ENCODE data around the gene GNG7.

The GNG7 gene

DNA sequence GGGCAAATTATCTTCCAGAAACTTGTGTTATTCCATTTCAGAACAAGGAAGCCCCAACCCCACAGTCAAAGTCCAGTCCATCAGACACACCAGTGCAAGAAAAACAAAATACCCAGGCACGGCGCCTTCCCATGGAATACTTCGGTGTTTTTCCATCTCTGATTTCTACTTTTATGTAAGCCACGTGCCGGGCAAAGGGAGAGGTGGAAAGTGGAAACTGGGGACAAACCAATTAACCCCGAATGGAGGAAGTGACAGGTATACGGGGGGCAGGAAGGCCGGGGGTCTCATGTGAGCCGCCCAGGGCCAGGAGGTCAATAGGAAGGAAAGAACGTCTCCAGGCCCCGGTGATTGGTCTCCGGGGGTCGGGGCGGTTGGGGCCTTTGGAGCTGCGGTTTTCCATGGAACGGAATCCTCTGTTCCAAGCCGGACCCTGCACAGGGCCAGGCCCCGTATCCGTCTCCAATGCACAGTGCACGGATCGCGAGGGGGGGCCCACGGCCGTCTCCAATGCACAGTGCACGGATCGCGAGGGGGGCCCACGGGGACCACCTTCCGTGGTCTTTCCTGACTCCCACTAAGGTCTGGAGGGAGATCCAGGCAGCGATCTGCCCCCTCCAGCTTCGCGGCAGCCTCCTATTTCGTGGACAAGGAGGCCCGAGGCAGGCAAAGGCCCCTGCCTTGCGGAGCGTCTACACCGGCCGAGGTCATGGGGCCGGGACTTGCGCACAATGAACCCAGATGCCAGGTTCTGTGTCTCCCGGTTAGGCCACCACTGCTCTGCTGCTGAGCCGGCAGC lies 146.9 kb downstream of the GNG7 start:
- Histone ChIP-seq H3K4me3 (ENCODE audit: low read depth, low read length) (no peak overlapping the region), H3K79me2 (ENCODE audit: control insufficient read depth, insufficient read depth, low read length, unreplicated experiment) (no peaks in the 10 kb centered on the region), H3K4me1 (ENCODE audit: control insufficient read depth, insufficient read depth, low read length, unreplicated experiment) (no peaks in the 10 kb centered on the region), H3K27me3 (ENCODE audit: insufficient read depth, low read length) (no peaks in the 10 kb centered on the region), H3K27ac (ENCODE audit: low read depth, low read length) (no peak overlapping the region), H2AFZ (ENCODE audit: low read length, unreplicated experiment) (no peak overlapping the region), H3K36me3 (ENCODE audit: insufficient read depth, low read length) (no peaks in the 10 kb centered on the region)

DNA sequence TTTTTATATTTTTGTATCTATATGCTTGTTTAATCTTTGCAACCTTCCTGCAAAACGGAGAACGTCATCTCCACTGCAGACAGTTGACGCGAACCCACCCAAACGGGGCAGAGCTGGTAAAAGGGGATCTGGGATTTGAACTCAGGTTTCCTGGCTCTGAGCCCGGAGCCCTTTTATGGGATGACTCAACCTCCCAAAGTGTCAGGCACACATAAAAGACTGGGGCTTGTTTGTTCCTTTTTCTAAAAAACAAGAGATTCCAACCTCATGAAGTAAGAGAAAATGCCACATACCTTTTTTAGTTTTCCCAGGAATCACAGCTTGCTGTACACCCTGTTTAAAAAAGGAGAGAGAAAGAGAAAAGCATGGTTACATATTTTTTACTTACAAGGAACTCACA lies 147.6 kb downstream of the GNG7 start:
- Histone ChIP-seq H3K4me3 (ENCODE audit: low read depth, low read length) (no peak overlapping the region), H3K79me2 (ENCODE audit: control insufficient read depth, insufficient read depth, low read length, unreplicated experiment) (no peaks in the 10 kb centered on the region), H3K27ac (ENCODE audit: low read depth, low read length) (no peak overlapping the region), H3K27me3 (ENCODE audit: insufficient read depth, low read length) (no peaks in the 10 kb centered on the region), H3K36me3 (ENCODE audit: insufficient read depth, low read length) (no peaks in the 10 kb centered on the region), H2AFZ (ENCODE audit: low read length, unreplicated experiment) (no peak overlapping the region), H3K4me1 (ENCODE audit: control insufficient read depth, insufficient read depth, low read length, unreplicated experiment) (no peaks in the 10 kb centered on the region)

DNA sequence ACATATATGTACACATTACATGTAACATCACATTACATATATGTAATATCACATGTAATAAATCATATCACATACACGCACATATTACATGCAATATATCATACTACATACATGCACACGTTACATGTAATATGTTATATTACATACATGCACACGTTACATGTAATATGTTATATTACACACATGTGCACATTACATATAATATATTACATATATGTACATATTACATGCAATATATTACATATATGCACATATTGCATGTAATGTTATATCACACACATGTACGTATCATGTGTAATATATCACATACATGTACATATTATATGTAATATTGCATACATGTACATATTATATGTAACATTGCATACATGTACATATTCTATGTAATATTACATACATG lies 149.0 kb downstream of the GNG7 start:
- H3K79me2 ChIP-seq (ENCODE audit: control insufficient read depth, insufficient read depth, low read length, unreplicated experiment), result no peaks in the 10 kb centered on the region
- no peaks in the 10 kb centered on the region for H3K36me3 ChIP-seq (ENCODE audit: insufficient read depth, low read length)
- H3K4me1 ChIP-seq (ENCODE audit: control insufficient read depth, insufficient read depth, low read length, unreplicated experiment), result no peaks in the 10 kb centered on the region
- no peak overlapping the region for H2AFZ ChIP-seq (ENCODE audit: low read length, unreplicated experiment)
- no peaks in the 10 kb centered on the region for H3K27me3 ChIP-seq (ENCODE audit: insufficient read depth, low read length)
- H3K27ac ChIP-seq (ENCODE audit: low read depth, low read length), result no peak overlapping the region
- no peak overlapping the region for H3K4me3 ChIP-seq (ENCODE audit: low read depth, low read length)

DNA sequence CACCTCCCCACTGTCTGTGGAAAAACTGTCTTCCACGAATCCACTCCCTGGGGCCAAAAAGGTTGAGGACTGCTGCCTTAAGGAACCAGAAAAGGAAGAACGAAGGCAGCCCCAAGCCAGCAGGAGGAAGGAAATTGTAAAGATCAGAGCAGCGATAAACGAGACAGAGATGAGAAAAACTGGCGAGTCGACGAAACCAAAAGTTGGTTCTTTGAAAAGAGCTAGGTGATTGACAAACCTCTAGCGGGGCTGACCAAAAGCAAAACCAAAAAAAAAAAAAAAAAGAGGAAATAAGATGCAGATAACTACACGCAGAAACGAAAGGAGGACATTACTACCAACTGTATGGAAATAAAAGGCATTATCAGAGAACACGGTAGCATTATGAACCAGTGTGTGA lies 149.6 kb downstream of the GNG7 start:
- Histone ChIP-seq H3K4me1 (ENCODE audit: control insufficient read depth, insufficient read depth, low read length, unreplicated experiment) (no peaks in the 10 kb centered on the region), H3K27me3 (ENCODE audit: insufficient read depth, low read length) (no peaks in the 10 kb centered on the region), H3K27ac (ENCODE audit: low read depth, low read length) (peak overlapping the region; percentile 34; the same call in 1 of the 2 replicates), H3K79me2 (ENCODE audit: control insufficient read depth, insufficient read depth, low read length, unreplicated experiment) (no peaks in the 10 kb centered on the region), H2AFZ (ENCODE audit: low read length, unreplicated experiment) (peak overlapping the region; percentile 14), H3K4me3 (ENCODE audit: low read depth, low read length) (0 out of 2 replicates have a peak overlapping the region, but pooled peaks have one; percentile 13), H3K36me3 (ENCODE audit: insufficient read depth, low read length) (no peaks in the 10 kb centered on the region)

DNA sequence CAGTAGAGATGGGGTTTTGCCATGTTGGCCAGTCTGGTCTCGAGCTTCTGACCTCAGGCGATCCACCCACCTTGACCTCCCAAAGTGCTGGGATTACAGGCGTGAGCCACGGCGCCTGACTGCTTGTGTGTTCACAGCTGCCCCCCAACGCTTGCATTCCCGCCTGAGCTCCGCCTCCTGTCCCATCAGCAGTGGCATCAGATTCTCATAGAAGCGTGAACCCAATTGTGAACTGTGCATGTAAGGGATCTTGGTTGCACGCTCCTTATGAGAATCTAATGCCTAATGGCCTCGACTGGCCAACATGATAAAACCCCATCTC lies 150.7 kb downstream of the GNG7 start:
- Histone ChIP-seq H3K4me1 (ENCODE audit: control insufficient read depth, insufficient read depth, low read length, unreplicated experiment) (no peaks in the 10 kb centered on the region), H3K27me3 (ENCODE audit: insufficient read depth, low read length) (no peaks in the 10 kb centered on the region), H3K79me2 (ENCODE audit: control insufficient read depth, insufficient read depth, low read length, unreplicated experiment) (no peaks in the 10 kb centered on the region), H3K36me3 (ENCODE audit: insufficient read depth, low read length) (no peaks in the 10 kb centered on the region), H2AFZ (ENCODE audit: low read length, unreplicated experiment) (no peak overlapping the region), H3K27ac (ENCODE audit: low read depth, low read length) (no peak overlapping the region), H3K4me3 (ENCODE audit: low read depth, low read length) (no peak overlapping the region)

DNA sequence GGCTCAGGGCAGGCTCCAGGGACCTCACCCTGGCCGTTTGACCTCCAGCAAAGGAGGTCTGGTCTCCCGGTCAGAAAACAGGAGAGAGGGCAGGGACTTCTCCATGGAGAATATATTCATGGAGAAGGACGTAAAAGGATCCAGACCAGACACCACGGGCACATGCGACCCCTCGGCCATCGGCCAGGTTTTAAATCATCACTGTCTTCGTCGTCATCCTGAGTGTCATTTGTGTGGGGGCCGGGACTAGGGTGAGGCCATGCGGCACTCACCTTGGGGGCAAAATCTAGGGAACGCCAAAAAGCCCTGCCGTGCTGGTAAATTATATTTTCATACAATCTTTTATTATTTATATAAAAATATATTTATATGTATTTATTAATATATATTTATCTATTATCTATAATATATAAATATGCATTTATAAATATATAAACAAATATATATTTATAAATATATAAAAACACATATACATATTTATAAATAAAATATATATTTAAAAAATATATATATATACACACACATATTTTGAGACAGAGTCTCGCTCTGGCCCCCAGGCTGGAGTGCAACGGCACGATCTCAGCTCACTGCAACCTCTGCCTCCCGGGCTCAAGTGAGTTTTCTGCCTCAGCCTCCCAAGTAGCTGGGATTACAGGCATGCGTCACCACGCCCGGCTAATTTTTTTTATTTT lies 151.2 kb downstream of the GNG7 start:
- Histone ChIP-seq H3K27me3 (ENCODE audit: insufficient read depth, low read length) (no peaks in the 10 kb centered on the region), H3K4me3 (ENCODE audit: low read depth, low read length) (no peak overlapping the region)

DNA sequence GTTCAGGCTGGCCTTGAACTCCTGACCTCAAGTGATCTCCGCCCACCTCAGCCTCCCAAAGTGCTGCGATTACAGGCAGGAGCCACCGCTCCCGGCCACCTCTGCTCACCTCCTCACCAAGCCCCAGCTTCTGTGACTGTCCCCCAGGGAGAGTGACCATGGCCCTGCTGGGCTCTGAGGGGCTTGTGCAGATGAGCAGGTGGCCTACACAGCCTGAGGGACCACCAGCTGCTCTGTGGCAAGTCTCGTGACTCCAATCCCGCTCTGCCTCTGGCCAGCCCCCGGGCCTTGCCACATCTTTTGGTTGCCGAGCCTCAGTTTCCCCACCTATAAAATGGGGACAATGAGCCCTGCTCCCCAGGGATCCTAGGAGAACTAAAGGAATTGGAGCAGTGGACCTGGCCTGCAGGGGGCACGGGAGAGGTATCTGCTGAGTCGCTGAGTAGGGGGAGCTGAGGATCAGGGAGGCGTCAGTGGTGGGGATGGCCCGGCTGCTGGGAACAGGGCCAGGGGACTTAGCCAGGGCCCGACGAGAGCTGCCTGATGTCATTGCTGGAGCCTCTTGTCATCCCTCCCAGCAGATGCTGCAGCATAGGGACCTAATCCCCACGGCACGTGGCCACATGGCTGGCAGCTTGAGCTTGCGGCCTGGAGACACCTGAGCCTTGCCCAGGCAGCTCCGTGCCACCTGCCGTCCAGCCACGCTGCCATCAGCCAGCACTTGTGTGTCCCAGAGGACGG lies 151.9 kb downstream of the GNG7 start:
- Histone ChIP-seq H3K79me2 (ENCODE audit: control insufficient read depth, insufficient read depth, low read length, unreplicated experiment) (no peaks in the 10 kb centered on the region), H3K27ac (ENCODE audit: low read depth, low read length) (peak overlapping the region; percentile 70; the same call in 1 of the 2 replicates), H3K36me3 (ENCODE audit: insufficient read depth, low read length) (no peaks in the 10 kb centered on the region), H3K4me3 (ENCODE audit: low read depth, low read length) (no peak overlapping the region), H3K4me1 (ENCODE audit: control insufficient read depth, insufficient read depth, low read length, unreplicated experiment) (no peaks in the 10 kb centered on the region), H3K27me3 (ENCODE audit: insufficient read depth, low read length) (no peaks in the 10 kb centered on the region), H2AFZ (ENCODE audit: low read length, unreplicated experiment) (no peak overlapping the region)

More for the DNA sequence above, 151.2 kb downstream of the GNG7 start:
- H3K79me2 ChIP-seq (ENCODE audit: control insufficient read depth, insufficient read depth, low read length, unreplicated experiment), result no peaks in the 10 kb centered on the region
- no peak overlapping the region for H2AFZ ChIP-seq (ENCODE audit: low read length, unreplicated experiment)
- no peaks in the 10 kb centered on the region for H3K36me3 ChIP-seq (ENCODE audit: insufficient read depth, low read length)
- no peaks in the 10 kb centered on the region for H3K4me1 ChIP-seq (ENCODE audit: control insufficient read depth, insufficient read depth, low read length, unreplicated experiment)
- H3K27ac ChIP-seq (ENCODE audit: low read depth, low read length), result no peak overlapping the region

DNA sequence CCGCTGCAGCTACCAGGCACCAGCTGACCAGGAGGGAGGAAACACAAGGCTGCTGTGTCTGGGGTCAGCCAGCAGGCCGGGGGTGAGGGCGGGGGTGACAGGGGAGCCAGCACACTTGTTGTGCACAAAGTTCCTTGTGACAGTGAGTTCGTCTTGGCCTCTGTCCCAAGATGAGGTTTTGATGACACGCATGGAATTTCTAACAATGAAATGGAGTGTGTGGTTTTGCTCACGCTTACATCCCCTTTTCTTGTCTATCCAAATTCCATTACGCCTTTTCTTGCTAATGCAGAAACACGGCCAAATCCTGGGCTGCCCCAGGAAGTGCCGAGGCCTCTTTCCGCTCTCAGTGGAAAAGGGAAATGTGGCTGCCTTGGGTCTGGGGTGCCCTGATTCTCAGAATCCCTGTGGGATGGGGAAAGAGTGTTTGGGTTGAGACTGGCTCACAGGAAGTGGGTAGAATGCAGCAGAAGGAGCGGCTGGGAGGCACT lies 152.7 kb downstream of the GNG7 start:
- Histone ChIP-seq H3K36me3 (ENCODE audit: insufficient read depth, low read length) (no peaks in the 10 kb centered on the region), H3K4me1 (ENCODE audit: control insufficient read depth, insufficient read depth, low read length, unreplicated experiment) (peaks cover 4% of the 10 kb centered on the region), H3K27me3 (ENCODE audit: insufficient read depth, low read length) (no peaks in the 10 kb centered on the region), H2AFZ (ENCODE audit: low read length, unreplicated experiment) (peak overlapping the region; percentile 38), H3K79me2 (ENCODE audit: control insufficient read depth, insufficient read depth, low read length, unreplicated experiment) (no peaks in the 10 kb centered on the region), H3K27ac (ENCODE audit: low read depth, low read length) (peak overlapping the region; percentile 70; the same call in 1 of the 2 replicates), H3K4me3 (ENCODE audit: low read depth, low read length) (no peak overlapping the region)

DNA sequence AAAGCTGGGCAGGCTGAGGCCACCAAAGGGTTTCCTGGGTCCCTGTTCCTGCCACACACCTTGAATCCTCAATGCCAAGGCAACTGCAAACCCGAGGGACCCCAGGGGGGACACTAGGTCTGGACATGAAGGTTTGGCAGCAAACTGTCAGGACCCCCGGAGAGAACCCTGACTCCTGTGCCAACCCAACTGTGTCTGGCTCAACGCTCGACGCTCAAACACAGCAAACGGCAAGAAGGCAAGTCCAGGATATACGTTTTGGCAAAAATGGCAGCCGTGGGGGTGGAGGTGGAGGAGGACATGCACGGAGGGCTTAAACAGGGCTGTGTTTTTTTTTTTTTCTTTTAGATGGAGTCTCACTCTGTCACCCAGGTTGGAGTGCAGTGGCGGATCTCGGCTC lies 153.5 kb downstream of the GNG7 start:
- H2AFZ ChIP-seq (ENCODE audit: low read length, unreplicated experiment), result no peak overlapping the region
- no peak overlapping the region for H3K27ac ChIP-seq (ENCODE audit: low read depth, low read length)
- no peaks in the 10 kb centered on the region for H3K27me3 ChIP-seq (ENCODE audit: insufficient read depth, low read length)
- peaks cover 12% of the 10 kb centered on the region for H3K4me1 ChIP-seq (ENCODE audit: control insufficient read depth, insufficient read depth, low read length, unreplicated experiment)
- H3K4me3 ChIP-seq (ENCODE audit: low read depth, low read length), result no peak overlapping the region
- H3K79me2 ChIP-seq (ENCODE audit: control insufficient read depth, insufficient read depth, low read length, unreplicated experiment), result no peaks in the 10 kb centered on the region
- H3K36me3 ChIP-seq (ENCODE audit: insufficient read depth, low read length), result no peaks in the 10 kb centered on the region

DNA sequence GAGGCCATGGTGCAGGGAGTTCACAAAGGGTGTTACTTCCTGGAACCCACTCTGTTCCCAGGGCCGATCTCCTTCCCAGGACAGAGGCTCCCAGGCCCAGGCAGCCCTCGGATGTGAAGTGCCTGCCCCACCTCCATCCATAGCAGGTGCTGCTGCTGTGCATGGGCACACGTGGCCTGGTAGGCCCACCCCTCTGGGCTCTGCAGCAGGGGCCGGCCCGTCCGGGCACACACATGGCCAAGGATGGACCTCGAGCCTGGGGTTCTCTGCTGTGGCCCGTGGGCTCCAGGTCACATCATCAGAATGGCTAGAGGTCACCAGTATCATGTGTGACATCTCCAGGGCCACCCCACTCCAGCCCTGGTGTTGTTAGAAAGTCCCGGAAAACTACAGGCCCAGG lies 154.8 kb downstream of the GNG7 start:
- Histone ChIP-seq H3K4me1 (ENCODE audit: control insufficient read depth, insufficient read depth, low read length, unreplicated experiment) (peaks cover 19% of the 10 kb centered on the region), H3K4me3 (ENCODE audit: low read depth, low read length) (no peak overlapping the region), H3K27ac (ENCODE audit: low read depth, low read length) (no peak overlapping the region), H3K79me2 (ENCODE audit: control insufficient read depth, insufficient read depth, low read length, unreplicated experiment) (no peaks in the 10 kb centered on the region), H2AFZ (ENCODE audit: low read length, unreplicated experiment) (no peak overlapping the region), H3K36me3 (ENCODE audit: insufficient read depth, low read length) (no peaks in the 10 kb centered on the region), H3K27me3 (ENCODE audit: insufficient read depth, low read length) (no peaks in the 10 kb centered on the region)
